T-helper 2 cell treated with Interferon-gamma antibody and Interleukin-4, amounts not matched to agents 100 ng/mL and 5 ng/mL, for 36 hours (primary cell): Measurements from ENCODE around the gene PSMB4. TPM values are rescaled to one million over a fixed set of nuclear protein-coding genes. Genes with fewer than 3 reads are reported as not detected.
"Not testable (repeated sequence)": the region's sequence is repeated elsewhere in the genome, so short reads cannot be mapped to it uniquely, and the experiment has no call there.

Experiments used
- intact Hi-C: fragments of 100-400 bp; cut with micrococcal nuclease; formaldehyde crosslinking; loops from one replicate; pipeline ENCODE4 v1.15.1; 2023
- total RNA-seq: library from RNA; stranded (reverse); gene quantifications from 2 replicates; pipeline ENCODE4 v1.2.3, GENCODE V29; 2022

The PSMB4 gene
- total RNA-seq, 1 donor from 2014 or later = 353 TPM

DNA sequence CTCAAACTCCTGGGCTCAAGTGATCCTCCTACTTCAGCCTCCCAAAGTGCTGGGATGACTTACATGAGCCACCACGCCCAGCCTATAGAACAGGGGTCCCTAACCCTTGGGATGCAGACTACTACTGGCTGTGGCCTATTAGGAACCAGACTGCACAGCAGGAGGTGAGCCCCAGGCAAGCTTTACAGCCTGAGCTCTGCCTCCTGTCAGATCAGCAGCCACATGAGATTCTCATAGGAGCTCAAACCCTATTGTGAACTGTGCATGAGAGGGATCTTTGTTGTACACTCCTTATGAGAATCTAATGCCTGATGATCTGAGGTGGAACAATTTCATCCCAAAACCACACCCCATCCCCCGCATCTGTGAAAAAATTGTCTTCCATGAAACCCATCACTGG, 13.4 kb upstream of the PSMB4 start:
- intact Hi-C loops = no loop called here

DNA sequence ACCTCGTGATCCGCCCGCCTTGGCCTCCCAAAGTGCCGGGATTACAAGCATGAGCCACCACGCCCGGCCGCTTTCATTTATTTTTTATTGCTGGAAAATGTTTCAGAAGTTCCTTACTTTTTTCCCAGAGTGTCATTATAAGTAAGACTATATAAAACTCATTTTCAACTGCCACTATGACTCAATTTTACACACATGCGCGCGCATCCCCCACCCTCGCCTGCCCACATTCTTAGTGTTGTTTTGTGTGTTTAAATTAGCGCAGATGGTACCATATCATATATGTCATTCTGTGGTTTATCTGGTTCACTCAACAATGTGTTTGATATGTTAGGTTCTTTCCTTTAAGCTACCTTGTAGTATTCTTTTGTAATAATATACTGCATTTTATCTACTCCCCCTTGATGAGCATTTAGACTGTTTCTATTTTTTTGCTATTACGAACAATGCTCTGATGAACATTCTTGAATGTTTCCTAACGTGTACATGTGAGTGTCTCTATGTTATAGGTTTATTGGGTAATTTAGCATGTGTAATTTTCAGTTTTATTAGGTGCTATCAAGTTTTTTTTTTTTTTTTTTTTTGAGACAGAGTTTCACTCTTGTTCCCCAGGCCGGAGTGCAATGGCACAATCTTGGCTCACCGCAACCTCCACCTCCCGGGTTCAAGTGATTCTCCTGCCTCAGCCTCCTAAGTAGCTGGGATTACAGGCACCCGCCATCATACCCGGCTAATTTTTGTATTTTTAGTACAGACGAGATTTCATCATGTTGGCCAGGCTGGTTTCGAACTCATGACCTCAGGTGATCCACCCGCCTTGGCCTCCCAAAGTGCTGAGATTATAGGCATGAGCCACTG, 8.9 kb upstream of the PSMB4 start:
- intact Hi-C loops = not testable (repeated sequence)

DNA sequence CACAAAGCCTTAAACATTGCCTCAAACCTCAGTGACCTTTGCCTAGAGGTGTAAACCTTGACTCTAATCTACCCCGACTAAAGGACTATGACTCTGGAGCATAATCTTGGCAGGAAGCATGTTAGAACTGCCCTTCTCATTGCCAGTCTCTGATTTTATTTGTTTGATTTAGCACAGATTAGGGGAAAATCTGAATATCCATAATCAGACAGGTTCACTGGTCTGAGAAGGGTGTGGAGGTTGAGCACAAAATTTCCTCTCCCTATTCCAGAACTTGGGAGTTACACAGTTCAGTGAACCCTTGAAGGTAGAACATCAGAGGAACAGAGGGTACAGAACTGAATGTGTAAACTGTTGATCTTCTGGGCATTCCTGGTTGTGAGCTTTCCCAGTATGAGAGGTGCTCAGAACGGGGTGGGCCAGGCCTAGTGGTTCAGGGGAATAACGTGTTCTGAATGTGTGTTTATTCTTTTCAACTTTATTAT, 8.3 kb upstream of the PSMB4 start:
- intact Hi-C loops = no loop called here

DNA sequence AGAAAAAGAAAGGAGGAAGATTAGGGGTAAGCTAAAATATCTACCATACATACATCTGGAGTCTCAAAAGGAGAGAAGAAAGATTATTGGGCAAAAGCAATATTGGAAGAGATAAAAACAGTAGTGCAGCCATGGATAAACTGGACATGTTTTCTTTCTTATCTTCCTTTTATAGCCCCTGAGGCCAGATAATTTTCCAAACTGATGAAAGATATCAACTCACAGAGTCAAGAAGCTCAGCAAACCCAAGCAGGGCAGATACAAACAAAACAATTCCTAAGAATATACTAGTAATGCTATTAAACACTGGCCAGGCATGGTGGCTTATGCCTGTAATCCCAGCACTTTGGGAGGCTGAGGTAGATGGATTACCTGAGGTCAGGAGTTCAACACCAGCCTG, 5.8 kb upstream of the PSMB4 start:
- intact Hi-C loops = no loop called here

DNA sequence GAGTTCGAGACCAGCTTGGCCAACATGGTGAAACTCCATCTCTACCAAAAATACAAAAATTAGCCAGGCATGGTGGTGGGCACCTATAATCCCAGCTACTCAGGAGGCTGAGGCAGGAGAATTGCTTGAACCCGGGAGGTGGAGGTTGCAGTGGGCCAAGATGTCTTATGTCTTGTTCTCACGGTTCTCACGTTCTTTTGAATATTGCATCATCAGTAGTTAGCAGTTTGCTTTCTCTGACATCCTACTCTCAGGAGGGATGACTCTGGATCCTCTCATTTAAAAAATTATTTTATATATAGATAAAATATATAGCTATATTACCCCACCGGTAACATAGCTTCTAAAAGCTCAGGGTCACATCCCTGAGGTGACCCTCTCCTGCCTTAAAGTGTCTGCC, 3.1 kb upstream of the PSMB4 start:
- intact Hi-C loops = loop anchor here (5.0 kb wide), 2 partner anchors 61 to 114 kb away; partner anchors contain the start of genes POGZ and ZNF687

DNA sequence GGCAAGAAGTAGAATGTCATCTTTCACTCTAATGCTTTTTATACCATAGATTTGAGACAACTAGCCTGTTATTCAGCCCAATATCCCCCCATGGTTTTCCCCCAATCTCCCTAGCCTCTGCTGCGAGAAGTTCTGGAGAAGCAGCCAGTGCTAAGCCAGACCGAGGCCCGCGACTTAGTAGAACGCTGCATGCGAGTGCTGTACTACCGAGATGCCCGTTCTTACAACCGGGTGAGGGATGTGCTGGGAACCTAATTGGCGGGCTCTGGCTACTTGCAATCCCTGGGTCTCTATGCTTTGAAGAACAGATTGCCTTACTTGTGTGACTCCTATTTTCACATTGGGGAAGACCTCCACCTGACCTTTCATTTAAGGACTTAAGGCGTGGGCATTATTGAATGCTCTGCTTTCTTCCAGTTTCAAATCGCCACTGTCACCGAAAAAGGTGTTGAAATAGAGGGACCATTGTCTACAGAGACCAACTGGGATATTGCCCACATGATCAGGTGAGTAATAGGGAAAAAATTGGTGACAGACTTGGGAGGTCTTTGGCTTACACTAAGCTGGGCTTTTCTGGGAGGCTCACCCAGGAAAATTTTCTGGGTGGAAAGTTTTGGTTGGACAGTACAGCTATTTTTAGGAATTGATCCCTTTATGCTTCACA, 1.9 kb downstream of the PSMB4 start:
- intact Hi-C loops = no loop called here

DNA sequence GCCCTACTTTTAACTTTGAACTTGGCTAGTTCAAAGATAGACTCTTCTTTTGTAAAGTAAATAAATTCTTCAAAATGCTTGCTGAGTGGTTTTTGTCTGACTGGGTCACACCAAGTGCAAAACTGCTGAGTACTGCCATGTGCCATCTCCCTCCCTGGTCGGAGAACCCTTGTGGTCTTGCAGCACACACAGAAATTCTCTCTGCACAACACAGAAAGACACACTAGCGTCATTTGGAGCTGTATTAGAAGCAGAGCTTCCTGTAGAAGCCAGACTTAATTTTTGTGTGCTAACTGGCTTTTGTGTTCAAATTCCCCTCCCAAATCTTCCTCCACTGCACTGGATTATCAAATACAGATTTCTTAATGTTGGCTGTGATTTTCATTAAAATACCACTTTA, 2.5 kb downstream of the PSMB4 start:
- intact Hi-C loops = no loop called here

DNA sequence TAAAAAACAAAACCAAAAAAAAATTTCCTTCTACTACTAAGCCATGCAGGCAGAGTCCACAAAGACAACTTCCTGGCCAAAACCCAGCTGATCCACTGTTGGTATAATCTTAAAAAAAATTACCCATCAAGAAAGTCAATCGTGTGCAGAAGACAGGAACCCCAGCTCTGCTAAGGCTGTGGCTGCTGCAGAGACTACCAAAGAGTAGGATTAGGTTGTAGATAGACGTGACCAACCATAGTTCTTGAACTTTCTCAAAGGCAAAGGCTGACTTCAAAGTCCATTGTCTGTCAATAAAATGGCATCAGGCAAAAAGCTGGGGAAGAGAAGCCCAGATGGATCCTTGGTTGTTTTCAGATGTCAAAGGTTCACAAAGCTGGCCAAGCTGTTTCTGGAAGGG, 3.4 kb downstream of the PSMB4 start:
- intact Hi-C loops = no loop called here

DNA sequence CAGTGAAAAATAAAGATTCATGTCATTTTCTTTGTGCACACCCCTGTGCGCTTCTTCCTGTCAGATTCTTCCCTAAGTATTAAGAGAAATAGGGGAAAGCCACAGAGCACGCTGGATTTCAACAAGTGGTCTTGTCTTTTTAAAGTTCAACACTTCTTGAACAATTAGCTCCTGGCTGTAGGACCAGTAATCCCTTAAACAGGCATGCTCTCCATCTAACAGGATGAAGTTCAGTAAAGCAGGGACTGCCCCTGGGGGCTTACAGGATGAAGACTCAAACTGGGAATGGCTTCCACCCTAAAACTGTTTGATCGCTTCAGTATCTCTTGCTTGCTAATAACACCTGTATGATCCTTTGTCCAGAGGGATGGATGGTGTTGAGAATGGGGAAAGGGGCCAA, 4.2 kb downstream of the PSMB4 start:
- intact Hi-C loops = no loop called here

DNA sequence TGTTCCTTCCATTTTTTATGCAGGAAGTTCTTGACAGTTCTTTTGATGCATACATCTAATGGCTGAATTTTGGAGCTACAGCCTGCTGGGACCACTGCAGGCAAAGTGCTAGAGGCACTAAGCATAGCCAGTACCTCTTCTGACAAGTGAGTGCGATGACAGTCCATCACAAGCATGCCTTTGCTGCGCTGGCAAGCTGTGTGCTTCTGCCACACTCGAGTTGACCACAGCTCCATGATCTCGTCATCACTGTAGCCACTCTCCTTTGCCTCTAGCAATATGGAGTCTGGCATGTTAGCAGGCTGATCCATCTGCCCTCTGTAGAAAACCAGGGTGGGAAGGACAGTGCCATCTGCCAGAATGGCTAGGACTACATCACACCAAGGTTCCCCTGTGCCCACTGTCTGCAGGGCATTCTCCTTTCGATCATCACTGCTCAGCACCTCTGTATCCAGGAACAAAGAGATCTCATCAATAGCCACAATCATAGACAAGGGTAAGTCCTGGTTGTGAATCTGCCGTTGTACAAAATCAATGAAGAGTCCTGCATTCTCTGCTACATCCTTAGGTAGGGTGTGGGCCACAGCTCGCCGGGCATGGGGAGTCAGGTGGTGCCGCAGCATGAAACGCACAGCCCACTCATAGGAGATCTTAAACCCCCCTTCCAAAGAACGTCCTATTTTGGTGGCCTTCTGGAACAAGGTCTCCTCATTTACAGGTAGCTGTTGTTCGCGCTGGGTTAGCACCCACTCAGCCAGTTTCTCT, 6.0 kb downstream of the PSMB4 start:
- intact Hi-C loops = no loop called here

DNA sequence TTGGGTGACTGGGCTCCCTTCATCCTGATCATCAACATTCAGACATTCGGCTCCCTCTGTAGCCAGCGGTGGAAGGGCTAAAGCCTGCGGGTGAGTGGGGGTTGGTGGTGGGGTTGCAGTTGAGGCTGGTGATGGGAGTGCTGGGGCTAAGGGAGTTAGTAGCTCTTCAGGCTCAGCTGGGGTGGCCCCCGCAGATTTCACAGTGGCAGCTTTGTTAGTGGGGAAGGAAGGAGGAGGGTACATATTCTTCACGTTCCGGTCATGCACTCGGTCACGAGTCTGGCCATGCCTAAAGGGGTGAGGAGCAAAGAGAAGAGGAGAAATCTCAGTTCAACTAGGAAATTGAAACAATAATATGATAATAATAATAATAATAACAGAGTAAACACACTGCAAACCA, 6.8 kb downstream of the PSMB4 start:
- intact Hi-C loops = no loop called here

DNA sequence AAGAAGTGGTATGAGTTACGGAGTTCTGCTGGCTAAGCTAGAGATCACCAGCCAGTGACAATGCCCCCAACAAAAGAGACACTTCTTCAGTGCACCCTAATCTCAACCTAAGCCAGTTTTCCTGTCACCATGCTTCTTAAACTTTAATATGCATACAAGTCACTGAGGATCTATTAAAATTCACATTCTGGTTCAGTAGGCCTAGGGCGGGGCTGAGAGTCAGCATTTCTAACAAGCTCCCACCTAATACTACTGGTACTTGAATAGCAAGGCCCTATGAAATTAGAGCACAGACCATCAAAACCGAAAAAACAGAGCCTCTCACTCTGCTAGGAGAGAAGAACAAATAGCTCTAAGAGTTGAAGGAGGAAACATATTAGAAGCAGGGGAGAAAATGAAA, 7.9 kb downstream of the PSMB4 start:
- intact Hi-C loops = no loop called here

DNA sequence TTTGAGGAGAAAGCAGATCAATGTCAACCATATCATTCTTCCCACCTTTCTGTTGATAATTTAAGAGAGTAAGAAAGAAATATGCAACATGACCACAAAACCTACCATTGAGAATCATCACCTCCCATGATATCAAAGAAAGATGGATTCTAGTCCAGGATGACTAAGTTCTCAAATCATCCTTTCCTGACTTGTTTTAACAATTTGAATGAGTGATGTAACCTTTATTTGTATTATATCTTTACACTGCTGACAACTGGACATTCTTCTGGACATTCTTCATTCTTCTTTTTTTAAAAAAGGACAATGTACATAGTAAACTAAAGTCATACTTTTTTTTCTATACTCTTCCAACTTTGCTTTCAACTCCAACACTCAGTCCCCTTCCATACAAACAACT, 9.5 kb downstream of the PSMB4 start:
- intact Hi-C loops = no loop called here

DNA sequence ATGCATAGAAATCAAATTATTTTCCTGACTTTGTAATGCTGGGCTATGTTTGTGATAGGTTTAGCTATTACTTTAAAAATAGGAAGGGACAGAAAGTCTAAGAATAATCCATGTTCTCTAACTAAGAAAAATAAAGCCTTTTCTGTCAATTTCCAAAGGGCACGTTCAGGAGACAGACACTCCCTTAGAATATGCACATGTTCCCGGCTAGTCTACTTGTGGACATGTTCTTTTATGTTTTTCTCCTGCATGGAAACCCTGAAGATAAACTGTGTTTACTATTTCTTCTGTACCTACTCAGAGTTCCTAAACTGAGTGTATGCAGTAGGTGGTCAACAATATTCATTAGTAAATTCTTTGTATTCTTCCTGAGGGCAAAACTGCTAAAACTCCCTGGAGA, 12.5 kb downstream of the PSMB4 start:
- intact Hi-C loops = no loop called here

DNA sequence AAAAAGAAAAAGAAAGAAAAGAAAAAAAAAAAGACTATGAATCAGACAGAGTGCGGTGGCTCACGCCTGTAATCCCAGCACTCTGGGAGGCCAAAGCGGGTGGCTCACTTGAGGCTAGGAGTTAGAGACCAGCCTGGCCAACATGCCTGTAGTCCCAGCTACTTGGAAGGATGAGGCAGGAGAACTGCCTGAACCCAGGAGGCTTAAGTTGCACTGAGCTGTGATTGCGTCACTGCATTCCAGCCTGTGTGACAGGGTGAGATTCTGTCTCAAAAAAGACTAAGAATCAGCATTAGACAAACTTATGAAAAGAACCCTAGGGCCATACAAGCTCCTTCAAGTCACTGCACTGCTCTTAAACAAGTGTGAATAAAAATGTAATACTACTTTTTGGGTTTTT, 16.9 kb downstream of the PSMB4 start:
- intact Hi-C loops = no loop called here

DNA sequence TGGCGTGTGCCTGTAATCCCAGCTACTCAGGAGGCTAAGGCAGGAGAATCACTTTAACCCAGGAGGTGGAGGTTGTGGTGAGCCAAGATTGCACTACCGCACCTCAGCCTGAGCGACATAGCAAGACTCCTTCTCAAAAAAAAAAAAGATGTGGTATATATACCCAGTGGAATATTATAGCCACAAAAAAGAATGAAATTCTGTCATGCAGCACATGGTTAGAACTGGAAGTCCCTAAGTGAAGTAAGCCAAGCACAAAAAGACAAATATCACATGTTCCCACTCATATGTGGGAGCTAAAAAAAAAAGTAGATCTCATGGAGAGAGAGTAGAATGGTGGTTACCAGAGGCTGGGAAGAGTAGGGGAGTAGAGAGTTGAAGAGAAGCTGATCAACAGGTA, 18.7 kb downstream of the PSMB4 start:
- intact Hi-C loops = no loop called here

DNA sequence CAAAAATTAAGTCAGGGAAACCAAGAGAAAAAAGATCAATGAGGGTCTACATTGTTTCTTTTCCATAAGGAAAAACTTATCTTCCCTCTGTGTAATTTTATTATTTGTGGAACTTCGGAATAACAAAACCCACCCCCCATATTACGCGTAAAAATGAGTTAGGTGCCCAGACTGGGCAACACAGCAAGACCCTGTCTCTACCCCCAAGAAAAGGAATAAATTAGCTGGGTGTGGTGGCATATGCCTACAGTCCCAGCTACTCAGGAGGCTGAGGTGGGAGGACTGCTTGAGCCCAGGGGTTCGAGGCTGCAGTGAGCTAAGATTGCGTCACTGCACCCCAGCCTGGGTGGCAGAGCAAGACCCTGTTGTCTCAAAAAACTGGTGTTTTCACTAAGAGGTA, 20.4 kb downstream of the PSMB4 start:
- intact Hi-C loops = no loop called here

DNA sequence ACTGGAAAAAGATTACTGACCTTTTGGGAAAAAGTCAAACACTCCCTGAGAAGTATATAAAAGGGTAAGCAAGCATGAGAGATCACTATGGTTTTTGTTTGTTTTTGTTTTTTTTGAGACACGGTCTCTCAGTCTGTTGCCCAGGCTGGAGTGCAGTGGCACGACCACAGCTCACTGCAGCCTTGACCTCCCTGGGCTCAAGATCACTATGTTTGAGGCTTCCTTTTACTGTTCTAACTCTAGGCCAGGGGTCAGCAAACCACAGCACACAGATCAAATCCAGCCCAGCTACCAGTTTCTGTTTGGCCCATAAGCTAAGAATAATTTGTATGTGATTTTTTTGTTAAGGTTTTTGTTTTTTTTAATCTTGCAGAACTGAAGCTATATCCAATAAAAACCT, 25.7 kb downstream of the PSMB4 start:
- intact Hi-C loops = no loop called here

DNA sequence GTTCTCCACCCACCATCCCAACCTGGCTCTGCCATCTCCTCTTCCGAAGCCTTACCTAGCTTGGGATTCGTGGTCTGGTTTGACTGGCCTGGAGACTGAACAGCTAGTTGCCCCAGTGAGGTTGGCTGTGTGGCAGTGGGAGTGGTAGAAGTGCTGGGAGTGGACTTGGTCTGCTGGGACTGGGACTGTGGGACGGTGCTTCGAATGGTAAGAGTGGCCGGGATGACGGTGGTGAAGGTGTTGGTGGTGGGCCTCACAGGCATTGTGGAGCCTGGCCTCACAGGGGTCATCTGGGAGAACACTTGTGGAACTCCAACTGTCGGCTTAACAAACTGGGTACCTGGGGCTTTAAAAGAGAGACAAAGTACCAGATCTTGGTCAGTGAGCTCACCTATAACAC, 28.7 kb downstream of the PSMB4 start:
- intact Hi-C loops = no loop called here

DNA sequence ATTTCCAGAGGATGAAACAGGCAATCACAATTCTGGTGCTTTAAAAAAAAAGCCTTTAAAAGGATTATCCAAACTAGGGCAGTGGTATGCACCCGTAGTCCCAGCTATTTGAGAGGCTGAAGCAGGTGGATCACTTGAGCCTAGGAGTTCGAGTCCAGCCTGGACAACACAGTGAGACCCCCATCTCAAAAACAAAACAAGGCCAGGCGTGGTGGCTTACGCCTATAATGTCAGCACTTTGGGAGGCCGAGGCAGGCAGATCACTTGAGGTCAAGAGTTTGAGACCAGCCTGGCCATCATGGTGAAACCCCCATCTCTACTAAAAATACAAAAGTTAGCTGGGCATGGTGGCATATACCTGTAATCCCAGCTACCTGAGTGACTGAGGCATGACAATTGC, 34.5 kb downstream of the PSMB4 start:
- intact Hi-C loops = not testable (repeated sequence)

DNA sequence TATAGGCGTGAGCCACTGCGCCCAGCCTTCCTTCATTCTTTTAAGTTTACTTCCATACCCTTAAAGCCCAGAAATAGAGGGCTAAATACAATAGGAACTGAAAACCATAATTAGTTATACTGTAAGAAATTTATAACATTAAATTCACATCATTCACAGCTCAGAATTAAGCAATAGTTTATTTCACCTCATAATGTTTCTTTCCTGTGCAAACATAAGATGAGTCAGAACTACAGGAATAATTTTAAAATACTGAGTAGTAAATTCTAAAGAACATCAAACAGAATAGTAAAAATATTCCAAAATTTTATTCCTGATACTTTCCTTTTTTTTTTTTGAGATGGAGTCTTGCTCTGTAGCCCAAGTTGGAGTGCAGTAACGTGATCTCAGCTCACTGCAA, 35.8 kb downstream of the PSMB4 start:
- intact Hi-C loops = no loop called here

DNA sequence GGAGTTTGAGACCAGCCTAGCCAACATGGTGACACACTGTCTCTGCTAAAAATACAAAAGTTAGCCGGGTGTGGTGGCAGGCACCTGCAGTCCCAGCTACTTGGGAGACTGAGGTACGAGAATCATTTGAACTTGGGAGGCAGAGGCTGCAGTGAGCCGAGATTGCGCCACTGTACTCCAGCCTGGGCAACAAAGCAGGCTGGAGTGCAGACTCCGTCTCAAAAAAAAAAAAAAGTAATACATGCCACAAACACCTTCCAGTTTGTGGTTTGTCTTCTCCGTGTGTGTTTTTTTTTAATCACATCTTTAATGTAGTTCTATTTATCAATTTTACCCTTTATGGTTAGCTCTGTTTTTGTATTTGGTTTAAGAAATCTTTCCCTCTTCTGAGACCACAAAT, 37.6 kb downstream of the PSMB4 start:
- intact Hi-C loops = no loop called here
